Inflammatory macrophage (primary cell): ENCODE data around the gene VDAC1.

ENCODE experiments used
- DNase-seq, 2 donors: peaks; one replicate each; pipeline ENCODE4 v3.0.0-alpha.2; 2020 to 2022

Gene VDAC1

DNA sequence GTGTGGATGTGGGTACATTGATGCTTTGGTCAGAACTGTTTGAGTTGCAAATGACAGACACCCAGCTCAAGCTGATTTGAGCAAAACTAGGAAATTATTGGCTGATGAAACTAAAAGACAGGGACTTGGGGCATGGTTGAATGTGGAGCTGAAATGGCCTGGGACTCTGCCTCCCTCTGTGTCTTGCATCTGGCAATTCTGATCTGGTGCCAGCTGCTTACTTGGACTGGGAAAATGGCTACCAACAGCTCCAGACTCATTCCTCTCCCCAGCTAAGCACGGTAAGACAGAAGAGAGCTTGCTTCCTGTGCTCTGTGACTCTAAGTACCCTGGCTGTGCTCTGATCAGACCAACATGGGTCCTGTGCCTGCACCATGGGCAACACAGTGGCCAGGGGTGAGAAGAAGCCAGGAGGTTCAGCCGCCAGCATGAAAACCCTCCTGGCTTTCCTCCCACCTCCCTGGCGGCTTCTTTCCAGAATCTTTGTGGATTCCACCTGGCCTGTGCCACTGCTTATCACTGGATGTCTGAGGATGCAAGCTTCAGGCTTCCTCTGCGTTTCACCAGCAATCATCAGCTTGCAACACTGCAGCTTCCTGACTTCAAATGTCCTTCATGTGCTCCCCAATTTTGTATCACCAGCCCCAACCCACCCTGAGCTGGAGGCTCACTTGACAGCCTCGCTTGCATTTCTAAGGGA is 80.4 kb downstream of the VDAC1 start:
- DNase-seq: no peak

DNA sequence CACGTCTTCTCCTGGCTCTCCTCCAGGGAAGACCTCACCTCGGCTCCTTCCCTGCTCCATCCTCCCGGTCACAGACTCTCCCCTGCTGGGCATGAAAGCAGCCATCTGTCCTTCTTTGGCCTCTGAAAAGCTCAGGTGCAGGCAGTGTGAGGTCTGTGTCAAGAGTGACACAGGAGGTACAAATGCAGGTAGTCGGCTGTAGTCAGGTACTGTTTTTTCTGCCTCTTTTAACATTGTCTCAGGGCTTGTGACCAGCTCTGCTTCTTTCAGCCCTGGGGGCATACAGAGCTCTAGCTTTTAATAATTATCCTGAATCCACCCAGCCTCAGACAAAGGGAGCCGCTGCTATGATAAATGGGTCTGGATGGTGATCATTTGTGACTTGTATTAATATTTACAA is 82.8 kb downstream of the VDAC1 start:
- no peak for DNase-seq
